Left ventricle myocardium inferior (tissue), 1 donor: ENCODE measurements around the gene KLHL20. TPM values are rescaled to one million over a fixed set of nuclear protein-coding genes. Genes with fewer than 3 reads are reported as not detected.
"Not testable (repeated sequence)": the region's sequence is repeated elsewhere in the genome, so short reads cannot be mapped to it uniquely, and the experiment has no call there.

Experiments
- DNase-seq: peaks from one replicate; pipeline ENCODE4 v3.0.0-alpha.2; 2020
- H3K27ac ChIP-seq: fragments of 200-600 bp; replicated peaks from 2 replicates; pipeline ENCODE4 v1.8.0; 2021
- H3K27me3 ChIP-seq: fragments of 200-600 bp; 2 replicates; pipeline ENCODE4 v1.8.0; 2021; ENCODE audit warnings: low read depth
- H3K36me3 ChIP-seq: fragments of 200-600 bp; 2 replicates; pipeline ENCODE4 v1.8.0; 2021
- H3K4me1 ChIP-seq: fragments of 200-600 bp; 2 replicates; pipeline ENCODE4 v1.8.0; 2021
- H3K4me3 ChIP-seq: fragments of 200-600 bp; 2 replicates; pipeline ENCODE4 v1.8.0; 2021; ENCODE audit warnings: mild to moderate bottlenecking, moderate library complexity
- H3K9me3 ChIP-seq: fragments of 200-600 bp; replicated peaks from 2 replicates; pipeline ENCODE4 v1.8.0; 2021
- CTCF ChIP-seq: fragments of 200-600 bp; IDR thresholded peaks from 2 replicates; pipeline ENCODE4 v1.8.0; 2021; ENCODE audit warnings: antibody characterized with exemption, mild to moderate bottlenecking, borderline replicate concordance
- intact Hi-C: fragments of 100-400 bp; cut with micrococcal nuclease; formaldehyde crosslinking; loops from one replicate; pipeline ENCODE4 v1.11.0; 2022
- total RNA-seq: library from RNA; stranded (reverse); fragmentation: NEBNext Ultra II Directional; extraction: Animal tissue kit (Norgen Biotek cat#: 25700); gene quantifications from one replicate; pipeline ENCODE4 v1.2.1, GENCODE V29; 2021
- donor health status: DM: no; HTN: yes; CAD: no; lungs with severe emphysema.

Gene KLHL20
- total RNA-seq, 1 donor from 2014 or later, result 16.2 TPM

GRCh38 chr1:173802961-173803360 lies 88.2 kb downstream of the KLHL20 start:
- H3K9me3 ChIP-seq, result no peaks in the 10 kb centered on the region
- intact Hi-C loops, result no loop called here
- no peaks in the 10 kb centered on the region for H3K27me3 ChIP-seq
- no peak overlapping the region for H3K27ac ChIP-seq
- no peak overlapping the region for H3K4me3 ChIP-seq
- H3K36me3 ChIP-seq, result peaks cover 23% of the 10 kb centered on the region
- H3K4me1 ChIP-seq, result no peaks in the 10 kb centered on the region
- no peak for DNase-seq
- TF ChIP-seq CTCF, result no peak

GRCh38 chr1:173813654-173814053 lies 98.9 kb downstream of the KLHL20 start:
- H3K36me3 ChIP-seq, result peaks cover 21% of the 10 kb centered on the region
- H3K4me1 ChIP-seq, DNase-seq, intact Hi-C loops, H3K9me3 ChIP-seq, H3K27ac ChIP-seq, H3K4me3 ChIP-seq, H3K27me3 ChIP-seq: not testable (repeated sequence)

GRCh38 chr1:173818459-173818858 lies 103.7 kb downstream of the KLHL20 start:
- Histone ChIP-seq H3K9me3 (no peaks in the 10 kb centered on the region), H3K27me3 (no peaks in the 10 kb centered on the region), H3K27ac (no peak overlapping the region), H3K36me3 (no peaks in the 10 kb centered on the region), H3K4me3 (no peak overlapping the region), H3K4me1 (peaks cover 8% of the 10 kb centered on the region)
- intact Hi-C loops, result no loop called here
- no peak for TF ChIP-seq CTCF
- no peak for DNase-seq

- TF ChIP-seq CTCF, result no peak
- Histone ChIP-seq H3K9me3 (no peaks in the 10 kb centered on the region), H3K27ac (no peak overlapping the region), H3K27me3 (no peaks in the 10 kb centered on the region), H3K4me1 (peaks cover 30% of the 10 kb centered on the region), H3K36me3 (no peaks in the 10 kb centered on the region), H3K4me3 (no peak overlapping the region)
- no peak for DNase-seq
- intact Hi-C loops, result loop anchor here (10.0 kb wide), 1 partner anchor 1077 kb away; no protein-coding TSS in a partner anchor
Measured at GRCh38 chr1:173821680-173822079, 106.9 kb downstream of the KLHL20 start.

GRCh38 chr1:173823781-173824314 lies 109.1 kb downstream of the KLHL20 start:
- no peak for DNase-seq
- TF ChIP-seq CTCF, result no peak
- H3K27ac ChIP-seq, result peak overlapping the region; percentile 97
- peak overlapping the region; percentile 91 for H3K4me3 ChIP-seq
- intact Hi-C loops, result loop anchor here (10.0 kb wide), 1 partner anchor 1079 kb away; no protein-coding TSS in a partner anchor
- H3K9me3 ChIP-seq, result no peaks in the 10 kb centered on the region
- H3K27me3 ChIP-seq, result no peaks in the 10 kb centered on the region
- no peaks in the 10 kb centered on the region for H3K36me3 ChIP-seq
- peaks cover 30% of the 10 kb centered on the region for H3K4me1 ChIP-seq

- H3K9me3 ChIP-seq, result no peaks in the 10 kb centered on the region
Measured at GRCh38 chr1:173824315-173825081, 109.7 kb downstream of the KLHL20 start, which contains the start of the genes CENPL and DARS2. Gene CENPL (minus strand): TSS chr1:173824883. CDS start chr1:173811299, 13,584 bp downstream. Gene DARS2 (plus strand): TSS chr1:173824673. CDS start chr1:173825230, 557 bp downstream.

More at GRCh38 chr1:173824315-173825081, 109.7 kb downstream of the KLHL20 start, which contains the start of the genes CENPL and DARS2:
- H3K4me1 ChIP-seq, result peaks cover 30% of the 10 kb centered on the region
- intact Hi-C loops, result loop anchor here (10.0 kb wide), 1 partner anchor 1080 kb away; no protein-coding TSS in a partner anchor
- no peak for TF ChIP-seq CTCF
- no peaks in the 10 kb centered on the region for H3K27me3 ChIP-seq
- peak within 1 kb of the TSS; percentile 91 for H3K4me3 ChIP-seq
- H3K36me3 ChIP-seq, result no peaks in the 10 kb centered on the region
- DNase-seq, result peak; percentile 96
- peak within 1 kb of the TSS; percentile 97 for H3K27ac ChIP-seq
